GM21360 (cell line): ENCODE measurements around the gene RGS19.
A peak's percentile ranks its signal among the peaks of the same experiment; 100 is the strongest.

Source experiments
- ATAC-seq: cut with Tn5 transposase; IDR thresholded peaks from one replicate; pipeline ENCODE4 v1.9.1; 2021; ENCODE audit warnings: mild to moderate bottlenecking, moderate library complexity; ENCODE audit not compliant: unreplicated experiment

RGS19 gene

DNA sequence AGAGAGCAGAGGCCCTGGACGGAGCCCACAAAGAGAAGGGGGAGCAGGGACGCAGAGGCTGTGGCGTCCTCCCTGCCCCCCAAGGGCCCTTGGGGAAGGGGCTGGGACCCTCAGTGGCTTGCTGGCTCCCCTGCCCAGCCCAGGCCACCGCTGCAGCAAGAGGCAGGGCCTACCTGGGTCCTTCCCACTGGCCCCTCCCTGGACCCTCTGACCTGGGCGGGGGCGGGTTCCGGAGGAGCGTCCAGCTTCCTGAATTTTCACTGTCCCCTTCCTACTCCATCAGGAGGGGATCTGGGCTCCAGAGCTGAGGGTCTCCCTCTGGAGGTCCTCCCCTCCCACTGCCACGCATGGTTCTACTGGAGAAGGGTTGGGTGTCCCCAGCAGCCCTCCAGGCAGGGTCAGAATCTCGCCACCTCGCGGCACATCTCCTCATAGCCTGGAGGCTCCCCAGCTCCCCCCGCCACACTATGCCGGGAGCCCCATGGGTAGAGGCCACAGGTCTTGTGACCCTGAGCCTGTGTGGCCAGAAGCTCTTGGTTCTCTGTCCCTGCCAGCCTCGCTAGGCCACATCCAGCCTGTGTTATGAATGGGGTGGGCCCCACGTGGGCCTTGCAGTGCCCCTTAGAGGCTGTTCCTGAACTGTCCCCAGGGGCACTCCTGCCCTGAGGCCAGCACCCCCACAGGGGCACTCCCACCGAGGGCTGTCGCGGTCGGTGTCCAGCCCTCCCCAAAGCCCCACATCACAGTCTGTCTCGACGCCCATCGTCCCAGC is 28.9 kb downstream of the RGS19 start:
- no peak for ATAC-seq

DNA sequence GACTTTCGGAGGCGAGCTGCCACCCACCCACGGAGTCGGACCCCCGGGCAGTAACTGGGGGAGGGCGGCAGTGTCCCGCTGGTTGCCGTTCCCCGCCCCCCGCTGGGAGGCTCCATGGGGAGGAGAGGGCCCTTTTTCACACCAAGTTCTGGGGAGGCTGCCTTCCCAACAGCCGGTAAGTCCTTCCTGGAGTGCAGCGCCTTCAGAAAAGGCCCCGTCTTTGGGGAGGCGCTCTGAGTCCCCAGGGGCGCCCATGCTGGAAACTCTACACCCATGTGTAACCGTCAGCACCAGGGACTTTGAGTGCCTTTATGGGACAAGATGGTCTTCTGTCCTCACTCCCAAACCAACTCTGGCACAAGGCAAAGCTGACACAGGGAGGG is 29.4 kb downstream of the RGS19 start:
- ATAC-seq = no peak

- ATAC-seq = no peak
These were observed 30.0 kb downstream of the RGS19 start, which contains the start of gene SOX18 for GRCh38 chr20:64049060-64049877. Gene SOX18, minus strand, starts transcription at chr20:64049639. Its CDS starts 123 bp downstream, at chr20:64049516.

GRCh38 chr20:64048402-64049044 is 30.8 kb downstream of the RGS19 start:
- ATAC-seq = no peak

GRCh38 chr20:64047968-64048401 is 31.3 kb downstream of the RGS19 start:
- ATAC-seq = no peak

DNA sequence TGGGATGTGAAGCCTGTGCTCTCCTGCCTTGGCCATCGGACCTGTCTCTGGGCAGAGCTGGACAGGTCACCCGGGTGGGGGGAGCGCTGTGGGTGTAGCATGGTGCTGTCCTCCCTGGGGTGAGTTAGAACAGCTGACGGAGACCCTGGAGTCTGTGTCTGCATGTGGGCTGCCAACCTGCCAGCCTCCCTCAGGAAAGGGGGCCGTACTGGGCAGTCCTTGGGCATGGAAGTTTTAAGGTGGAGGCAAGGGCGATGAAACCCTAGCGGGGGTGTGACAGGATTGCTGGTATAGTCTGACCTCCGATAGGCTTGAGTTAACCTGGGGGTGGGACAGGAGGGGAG is 32.3 kb downstream of the RGS19 start:
- ATAC-seq = no peak

- no peak for ATAC-seq
These were observed 33.8 kb downstream of the RGS19 start for GRCh38 chr20:64045346-64046011.

DNA sequence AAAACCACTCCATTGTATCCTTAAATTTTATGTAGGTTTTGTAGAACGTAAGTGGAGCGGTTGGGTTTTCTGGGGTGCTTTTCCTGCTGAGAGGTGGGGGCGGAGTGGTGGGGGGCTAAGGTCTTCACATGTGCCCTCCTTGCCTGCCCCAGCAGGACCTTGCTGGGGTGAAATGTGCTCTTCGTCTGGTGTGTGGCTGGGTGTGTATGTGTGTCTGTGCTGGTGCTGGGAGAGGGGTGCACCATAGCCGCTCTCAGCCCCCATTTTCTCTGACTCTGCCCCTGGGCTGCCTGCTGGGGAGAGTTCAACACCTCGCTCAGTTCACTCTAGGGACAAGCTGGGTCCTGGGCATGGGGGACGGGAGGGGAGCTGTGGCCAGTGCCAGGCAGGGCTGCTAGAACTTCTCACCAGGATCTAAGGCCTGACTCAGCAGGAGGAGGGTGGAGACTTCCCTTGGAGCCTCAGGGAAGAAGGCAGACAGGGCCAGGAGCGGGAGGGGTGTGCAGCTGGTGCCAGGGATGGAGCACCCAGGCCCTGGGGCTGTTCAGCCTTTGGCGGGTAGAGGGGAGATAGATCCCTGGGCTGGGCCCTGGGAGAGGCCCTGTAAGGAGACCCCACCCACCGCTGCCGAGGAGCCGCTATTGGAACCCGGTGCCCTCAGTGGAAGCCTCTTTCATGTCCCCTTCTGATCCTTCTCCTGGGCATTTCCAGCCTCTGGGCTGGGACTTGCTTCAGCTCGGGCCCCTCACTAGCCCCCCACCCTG is 34.7 kb downstream of the RGS19 start:
- no peak for ATAC-seq

GRCh38 chr20:64043768-64044167 is 35.5 kb downstream of the RGS19 start:
- ATAC-seq = no peak

DNA sequence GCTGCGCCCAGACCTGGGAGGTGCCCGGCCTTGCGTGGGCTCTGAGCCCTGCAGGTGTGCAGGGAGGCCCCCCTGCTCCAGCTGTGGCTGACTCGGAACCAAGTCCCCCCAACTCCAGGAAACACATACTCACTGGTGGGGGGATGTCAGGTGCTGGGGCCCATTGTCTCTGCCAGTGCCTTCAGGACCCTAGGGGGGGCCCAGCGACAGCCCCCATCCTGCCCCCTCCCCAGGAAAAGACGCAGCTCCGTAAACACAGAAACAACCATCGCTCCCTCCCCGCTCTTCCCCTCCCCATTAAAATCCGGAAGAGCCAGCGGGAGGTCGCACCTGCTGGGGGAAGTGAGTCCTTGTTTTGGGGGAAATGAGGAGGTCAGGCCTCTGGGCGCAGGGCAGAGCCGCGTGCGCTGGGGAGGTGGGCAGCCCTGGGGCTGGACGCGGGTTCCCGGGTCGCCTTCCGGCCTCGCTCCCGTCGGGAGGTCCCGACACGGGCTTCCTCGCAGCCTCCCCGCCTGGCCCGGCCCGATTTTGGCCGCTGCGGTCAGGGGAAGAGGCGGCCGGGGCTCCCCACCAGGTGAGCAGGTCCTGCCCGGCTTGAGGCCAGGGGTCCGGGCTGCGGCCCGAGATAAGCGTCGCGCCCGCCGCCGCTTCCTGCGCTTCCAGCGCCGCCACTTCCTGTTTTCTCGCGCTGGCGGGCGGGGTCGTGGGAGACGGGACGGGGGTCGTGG is 37.1 kb downstream of the RGS19 start:
- ATAC-seq = no peak

DNA sequence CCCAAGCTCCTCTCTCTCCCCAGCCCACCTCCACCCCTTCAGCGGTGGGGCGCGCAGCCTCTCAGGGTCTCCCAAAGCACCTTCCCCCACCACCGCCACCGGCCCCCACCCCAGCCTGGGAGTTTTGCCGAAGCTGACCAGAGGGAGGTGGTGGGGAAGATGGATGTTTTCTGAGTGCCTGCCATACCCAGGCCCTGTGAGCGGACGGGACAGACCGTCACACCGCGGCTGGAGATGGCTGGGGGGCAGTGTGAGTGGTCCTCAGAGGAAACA is 37.6 kb downstream of the RGS19 start:
- ATAC-seq = no peak

- ATAC-seq = no peak
These were observed 38.1 kb downstream of the RGS19 start for GRCh38 chr20:64041040-64041780.

- no peak for ATAC-seq
These were observed 38.9 kb downstream of the RGS19 start for GRCh38 chr20:64040231-64041039.

- ATAC-seq = no peak
These were observed 39.8 kb downstream of the RGS19 start for GRCh38 chr20:64039293-64040160.

- ATAC-seq = peak; percentile 40
These were observed 40.6 kb downstream of the RGS19 start for GRCh38 chr20:64038565-64039292.

DNA sequence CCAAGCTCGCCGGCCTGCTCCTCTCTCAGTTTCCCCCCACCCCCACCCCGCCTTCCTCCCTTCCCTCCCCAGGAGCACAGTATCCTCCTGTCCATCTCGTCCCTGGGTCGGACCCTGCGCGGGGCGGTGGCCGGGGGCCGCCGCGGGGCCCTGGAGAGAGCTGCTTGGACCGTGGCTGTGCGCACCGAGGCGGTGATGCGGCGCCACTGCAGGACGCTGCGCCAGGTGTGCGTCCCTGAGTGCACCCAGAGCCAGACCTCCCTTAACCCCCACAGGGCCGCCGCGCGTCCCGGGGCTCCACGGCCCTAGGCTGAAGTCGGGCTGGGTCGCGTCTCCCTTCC is 41.1 kb downstream of the RGS19 start:
- ATAC-seq = peak; percentile 22
